Measurements from ENCODE around the gene TMEM214. TPM values are rescaled to one million over a fixed set of nuclear protein-coding genes. Genes with fewer than 3 reads are reported as not detected.

TMEM214 gene
- total RNA-seq, 6 donors from 2014 or later, result 42.5 to 176 (median 62.0) TPM

- no peak overlapping the region for H3K4me3 ChIP-seq
- WGBS, 2 donors, result 74 to 77% methylated on average over 11 of the region's 11 CpGs
- H3K27ac ChIP-seq, result no peak overlapping the region
Measured at GRCh38 chr2:27021253-27022049, 11.3 kb upstream of the TMEM214 start.

GRCh38 chr2:27023740-27024139, 9.0 kb upstream of the TMEM214 start:
- Histone ChIP-seq H3K4me1 (peaks cover 0 to 12% (median 4%) of the 10 kb centered on the region in 4 donors), H3K27me3 (no peaks in the 10 kb centered on the region), H3K4me3 (no peak overlapping the region), H3K36me3 (peaks cover 0 to 54% (median 27%) of the 10 kb centered on the region in 4 donors), H3K9me3 (no peaks in the 10 kb centered on the region), H3K27ac (no peak overlapping the region)
- DNase-seq (no peak), ATAC-seq (ENCODE audit: low FRiP score in 2 of 2) (no peak)
- 91 to 98% methylated on average over 7 of the region's 7 CpGs for WGBS, 2 donors
- no peak for TF ChIP-seq POLR2AphosphoS5 (IDR thresholded peaks at IDR 0.05)
- TF ChIP-seq EP300 (IDR thresholded peaks at IDR 0.05), result no peak
- no peak for TF ChIP-seq CTCF (IDR thresholded peaks at IDR 0.05)
- TF ChIP-seq POLR2A (IDR thresholded peaks at IDR 0.05), result no peak

More at GRCh38 chr2:27021253-27022049, 11.3 kb upstream of the TMEM214 start:
- DNase-seq (no peak), ATAC-seq (ENCODE audit: low FRiP score in 2 of 2) (no peak)
- H3K36me3 ChIP-seq, result peaks cover 0 to 45% (median 22%) of the 10 kb centered on the region in 4 donors
- TF ChIP-seq CTCF (IDR thresholded peaks at IDR 0.05) (no peak), POLR2AphosphoS5 (IDR thresholded peaks at IDR 0.05) (no peak), EP300 (IDR thresholded peaks at IDR 0.05) (no peak), POLR2A (IDR thresholded peaks at IDR 0.05) (no peak)
- no peaks in the 10 kb centered on the region for H3K9me3 ChIP-seq
- no peaks in the 10 kb centered on the region for H3K27me3 ChIP-seq
- H3K4me1 ChIP-seq, result peaks cover 0 to 16% (median 6%) of the 10 kb centered on the region in 4 donors

GRCh38 chr2:27024188-27024587, 8.6 kb upstream of the TMEM214 start:
- Histone ChIP-seq H3K4me3 (no peak overlapping the region), H3K4me1 (peaks cover 0 to 12% (median 4%) of the 10 kb centered on the region in 4 donors), H3K27me3 (no peaks in the 10 kb centered on the region), H3K36me3 (peaks cover 0 to 54% (median 27%) of the 10 kb centered on the region in 4 donors), H3K27ac (no peak overlapping the region), H3K9me3 (no peaks in the 10 kb centered on the region)
- no peak for TF ChIP-seq POLR2AphosphoS5 (IDR thresholded peaks at IDR 0.05)
- ATAC-seq (ENCODE audit: low FRiP score in 2 of 2), result no peak
- peak in 1 of 2 donors; percentile 74 for DNase-seq
- 87 to 90% methylated on average over 17 to 18 of the region's 18 CpGs for WGBS, 2 donors

- Histone ChIP-seq H3K27ac (no peak overlapping the region), H3K4me3 (no peak overlapping the region), H3K36me3 (peaks cover 0 to 54% (median 27%) of the 10 kb centered on the region in 4 donors), H3K4me1 (peaks cover 0 to 12% (median 4%) of the 10 kb centered on the region in 4 donors), H3K27me3 (no peaks in the 10 kb centered on the region), H3K9me3 (no peaks in the 10 kb centered on the region)
- WGBS, 2 donors, result 89 to 91% methylated on average over 5 to 12 of the region's 12 CpGs
- peak in 1 of 2 donors; percentile 72 for DNase-seq
- ATAC-seq (ENCODE audit: low FRiP score in 2 of 2), result no peak
- no peak for TF ChIP-seq EP300 (IDR thresholded peaks at IDR 0.05)
- TF ChIP-seq POLR2AphosphoS5 (IDR thresholded peaks at IDR 0.05), result no peak
- TF ChIP-seq CTCF (IDR thresholded peaks at IDR 0.05), result no peak
- no peak for TF ChIP-seq POLR2A (IDR thresholded peaks at IDR 0.05)
Measured at GRCh38 chr2:27024812-27025211, 8.0 kb upstream of the TMEM214 start.

GRCh38 chr2:27025281-27025800, 7.4 kb upstream of the TMEM214 start:
- H3K27ac ChIP-seq, result no peak overlapping the region
- H3K36me3 ChIP-seq, result peaks cover 0 to 54% (median 27%) of the 10 kb centered on the region in 4 donors
- no peak overlapping the region for H3K4me3 ChIP-seq
- TF ChIP-seq CTCF (IDR thresholded peaks at IDR 0.05) (no peak), POLR2AphosphoS5 (IDR thresholded peaks at IDR 0.05) (no peak), EP300 (IDR thresholded peaks at IDR 0.05) (no peak), POLR2A (IDR thresholded peaks at IDR 0.05) (no peak)
- 92 to 95% methylated on average over 13 of the region's 13 CpGs for WGBS, 2 donors
- no peaks in the 10 kb centered on the region for H3K9me3 ChIP-seq
- ATAC-seq (ENCODE audit: low FRiP score in 2 of 2), result no peak
- peaks cover 0 to 8% (median 4%) of the 10 kb centered on the region in 4 donors for H3K4me1 ChIP-seq
- no peaks in the 10 kb centered on the region for H3K27me3 ChIP-seq
- DNase-seq, result no peak
